ES-I3 (cell line): ENCODE data around the gene NIPBL.
"Not testable (repeated sequence)": the region's sequence is repeated elsewhere in the genome, so short reads cannot be mapped to it uniquely, and the experiment has no call there.

Source experiments
- H3K36me3 ChIP-seq: 2 replicates; pipeline ENCODE4 v1.6.1; 2013; ENCODE audit warnings: mild to moderate bottlenecking, low read length, control low read depth, moderate library complexity; ENCODE audit not compliant: insufficient read depth
- H3K4me1 ChIP-seq: 2 replicates; pipeline ENCODE4 v1.6.1; 2013; ENCODE audit warnings: mild to moderate bottlenecking, control low read depth, low read length; ENCODE audit not compliant: insufficient read depth
- H3K9ac ChIP-seq: 2 replicates; pipeline ENCODE4 v1.6.1; 2013; ENCODE audit warnings: low read depth, mild to moderate bottlenecking, low read length, moderate library complexity
- H3K9me3 ChIP-seq: 2 replicates; pipeline ENCODE4 v1.6.1; 2013; ENCODE audit warnings: mild to moderate bottlenecking, low read length, moderate library complexity; ENCODE audit not compliant: control insufficient read depth, insufficient read depth

Gene NIPBL

DNA sequence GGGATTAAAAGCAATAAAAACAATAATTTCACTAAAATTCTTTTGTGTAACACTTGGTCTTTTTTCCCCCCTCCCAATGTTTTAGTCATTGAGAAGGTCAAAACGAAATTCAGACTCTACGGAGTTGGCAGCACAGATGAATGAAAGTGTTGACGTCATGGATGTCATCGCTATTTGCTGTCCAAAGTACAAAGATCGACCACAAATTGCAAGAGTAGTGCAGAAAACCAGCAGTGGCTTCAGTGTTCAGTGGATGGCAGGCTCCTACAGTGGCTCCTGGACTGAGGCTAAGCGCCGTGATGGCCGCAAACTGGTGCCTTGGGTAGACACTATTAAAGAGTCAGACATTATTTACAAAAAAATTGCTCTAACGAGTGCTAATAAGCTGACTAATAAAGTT is 187.9 kb downstream of the NIPBL start:
- H3K4me1 ChIP-seq = no peaks in the 10 kb centered on the region
- H3K36me3 ChIP-seq = peaks cover 6% of the 10 kb centered on the region
- H3K9me3 ChIP-seq = no peaks in the 10 kb centered on the region
- H3K9ac ChIP-seq = no peak overlapping the region

- Histone ChIP-seq H3K36me3 (no peaks in the 10 kb centered on the region), H3K9ac (no peak overlapping the region), H3K4me1 (no peaks in the 10 kb centered on the region), H3K9me3 (no peaks in the 10 kb centered on the region)
Observed at GRCh38 chr5:37071487-37071886, 194.9 kb downstream of the NIPBL start.

DNA sequence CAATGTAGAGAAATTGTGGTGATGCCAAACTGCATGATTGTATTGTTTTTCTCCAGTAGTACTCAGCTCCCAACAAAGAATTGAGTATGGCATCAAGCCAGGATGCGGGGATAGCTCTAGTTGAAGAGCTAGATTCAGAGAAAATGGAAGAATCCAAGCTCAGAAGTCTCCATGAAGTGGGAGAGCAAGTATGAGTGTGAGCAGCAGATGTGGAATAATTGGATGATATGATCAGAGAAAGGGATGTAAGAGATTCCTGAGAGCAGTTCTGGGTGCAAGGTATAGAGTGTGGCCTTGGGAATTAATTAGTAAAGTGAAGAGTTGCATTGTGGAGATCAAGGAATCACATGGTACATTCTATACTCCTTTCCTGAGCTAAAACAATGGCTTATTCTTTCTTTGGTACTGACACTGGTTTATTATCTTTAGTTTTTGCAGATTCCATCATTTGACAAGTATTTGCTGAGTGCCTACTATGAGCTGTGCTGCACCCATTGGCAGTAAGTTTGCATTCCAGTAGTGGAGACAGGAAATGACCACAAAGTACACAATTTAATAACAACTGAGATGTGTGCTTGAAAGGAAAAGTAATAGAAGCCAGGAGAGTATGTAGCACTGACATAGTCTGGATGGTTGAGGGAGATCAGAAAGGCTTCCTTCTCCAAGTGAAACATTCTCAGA is 195.5 kb downstream of the NIPBL start:
- Histone ChIP-seq H3K9me3 (no peaks in the 10 kb centered on the region), H3K4me1 (no peaks in the 10 kb centered on the region), H3K36me3 (no peaks in the 10 kb centered on the region), H3K9ac (no peak overlapping the region)

GRCh38 chr5:37075399-37075950 is 198.9 kb downstream of the NIPBL start:
- no peaks in the 10 kb centered on the region for H3K9me3 ChIP-seq
- no peaks in the 10 kb centered on the region for H3K4me1 ChIP-seq
- H3K36me3 ChIP-seq = no peaks in the 10 kb centered on the region
- H3K9ac ChIP-seq = no peak overlapping the region

- H3K4me1 ChIP-seq = no peaks in the 10 kb centered on the region
- no peaks in the 10 kb centered on the region for H3K36me3 ChIP-seq
- no peak overlapping the region for H3K9ac ChIP-seq
- H3K9me3 ChIP-seq = no peaks in the 10 kb centered on the region
Observed at GRCh38 chr5:37077146-37077545, 200.6 kb downstream of the NIPBL start.

DNA sequence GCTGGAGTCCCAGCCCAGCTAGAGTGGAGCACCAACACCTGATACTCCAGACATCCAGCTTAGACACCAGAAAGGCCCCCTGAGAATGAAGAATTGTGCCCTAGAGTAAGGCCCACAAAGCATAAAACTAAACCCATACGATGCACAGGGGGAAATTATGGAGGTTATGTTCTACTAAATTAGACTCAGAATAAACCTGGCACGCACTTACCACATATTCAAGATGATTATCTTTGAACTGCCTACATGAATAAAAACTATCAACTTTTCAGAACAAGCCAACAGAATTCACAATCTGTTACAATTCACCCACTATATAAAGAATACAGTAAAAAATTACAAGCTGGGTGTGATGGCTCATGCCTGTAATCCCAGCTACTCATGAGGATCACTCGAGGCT is 204.1 kb downstream of the NIPBL start:
- no peaks in the 10 kb centered on the region for H3K9me3 ChIP-seq
- H3K9ac ChIP-seq = no peak overlapping the region
- H3K36me3 ChIP-seq = no peaks in the 10 kb centered on the region
- no peaks in the 10 kb centered on the region for H3K4me1 ChIP-seq

DNA sequence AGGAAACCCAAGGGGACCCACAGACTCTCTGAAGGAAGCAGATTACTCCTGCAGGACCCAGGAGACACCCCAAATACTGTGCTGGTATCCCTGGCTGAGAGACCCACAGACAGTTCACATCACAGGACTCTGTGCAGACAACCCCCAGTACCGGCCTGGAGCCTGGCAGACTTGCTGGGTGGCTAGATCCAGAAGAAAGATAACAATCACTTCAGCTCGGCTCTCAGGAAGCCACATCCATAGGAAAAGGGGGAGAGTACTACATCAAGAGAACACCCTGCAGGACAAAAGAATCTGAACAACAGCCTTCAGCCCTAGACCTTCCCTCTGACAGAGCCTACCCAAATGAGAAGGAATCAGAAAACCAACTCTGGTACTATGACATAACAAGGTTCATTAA is 206.4 kb downstream of the NIPBL start:
- not testable (repeated sequence) for H3K9ac ChIP-seq, H3K9me3 ChIP-seq

DNA sequence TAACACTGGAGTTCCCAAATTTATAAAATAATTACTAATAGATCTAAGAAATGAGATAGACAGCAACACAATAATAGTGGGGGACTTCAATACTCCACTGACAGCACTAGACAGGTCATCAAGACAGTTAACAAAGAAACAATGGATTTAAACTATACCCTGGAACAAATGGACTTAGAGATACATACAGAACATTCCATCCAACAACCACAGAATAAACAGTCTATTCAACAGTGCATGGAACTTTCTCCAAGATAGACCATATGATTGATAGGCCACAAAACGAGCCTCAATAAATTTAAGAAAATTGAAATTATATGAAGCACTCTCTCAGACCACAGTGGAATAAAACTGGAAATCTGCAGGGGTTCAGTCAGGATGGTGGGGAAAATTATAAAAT is 209.5 kb downstream of the NIPBL start:
- H3K36me3 ChIP-seq, H3K9ac ChIP-seq, H3K4me1 ChIP-seq, H3K9me3 ChIP-seq: not testable (repeated sequence)

More for the DNA sequence above, 206.4 kb downstream of the NIPBL start:
- not testable (repeated sequence) for H3K36me3 ChIP-seq, H3K4me1 ChIP-seq

GRCh38 chr5:37086466-37087173 is 210.1 kb downstream of the NIPBL start:
- H3K36me3 ChIP-seq = no peaks in the 10 kb centered on the region
- H3K9me3 ChIP-seq = no peaks in the 10 kb centered on the region
- H3K9ac ChIP-seq = no peak overlapping the region
- H3K4me1 ChIP-seq = no peaks in the 10 kb centered on the region; the same call in 1 of the 2 replicates

DNA sequence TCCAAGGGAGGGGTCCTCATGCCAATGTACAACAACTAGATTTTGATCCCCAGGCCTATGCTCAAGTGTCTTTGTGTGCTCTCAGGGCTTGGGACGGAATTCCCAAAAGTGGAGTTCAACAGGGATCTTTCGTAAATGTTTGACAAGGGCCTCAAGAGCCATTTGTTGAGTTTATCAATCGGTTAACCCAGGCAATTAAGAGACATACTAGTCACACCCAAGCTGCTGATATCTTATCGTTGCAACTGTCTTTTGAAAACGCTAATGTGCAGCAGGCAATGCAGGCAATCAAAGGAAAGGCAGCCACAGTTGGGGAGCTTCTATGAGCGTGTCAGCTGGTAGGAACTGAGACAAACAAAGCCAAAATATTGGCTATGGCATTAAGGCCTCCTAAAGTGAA is 211.4 kb downstream of the NIPBL start:
- Histone ChIP-seq H3K36me3 (no peaks in the 10 kb centered on the region), H3K9ac (no peak overlapping the region), H3K9me3 (no peaks in the 10 kb centered on the region), H3K4me1 (no peaks in the 10 kb centered on the region; the same call in 1 of the 2 replicates)

DNA sequence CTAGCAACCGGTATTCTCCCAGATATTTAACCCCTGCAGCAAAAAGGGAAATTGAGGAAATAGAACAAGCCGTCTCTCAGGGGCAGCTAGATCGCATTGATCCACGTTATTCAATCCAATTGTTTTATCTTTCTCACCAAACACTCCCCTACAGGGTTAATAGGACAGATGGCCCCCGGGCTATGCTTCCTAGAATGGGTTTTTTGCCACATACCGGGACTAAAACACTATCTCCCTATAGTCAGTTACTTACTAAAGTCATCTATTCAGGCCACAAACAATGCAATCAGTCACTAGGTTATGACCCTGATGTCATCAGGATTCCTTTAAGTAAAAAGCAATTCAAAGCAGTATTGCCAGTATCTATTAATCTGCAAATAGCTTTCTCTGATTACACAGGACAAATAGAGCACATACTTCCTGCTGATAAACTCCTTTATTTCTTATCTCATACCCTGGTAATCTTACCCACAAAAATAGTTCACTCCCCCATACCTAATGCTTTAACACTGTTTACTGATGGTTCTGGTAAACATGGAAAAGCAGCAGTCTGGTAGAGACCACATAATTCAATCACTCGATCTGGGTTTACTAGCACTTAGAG is 213.7 kb downstream of the NIPBL start:
- H3K9ac ChIP-seq = no peak overlapping the region
- no peaks in the 10 kb centered on the region; the same call in 1 of the 2 replicates for H3K4me1 ChIP-seq
- no peaks in the 10 kb centered on the region for H3K9me3 ChIP-seq
- H3K36me3 ChIP-seq = no peaks in the 10 kb centered on the region

DNA sequence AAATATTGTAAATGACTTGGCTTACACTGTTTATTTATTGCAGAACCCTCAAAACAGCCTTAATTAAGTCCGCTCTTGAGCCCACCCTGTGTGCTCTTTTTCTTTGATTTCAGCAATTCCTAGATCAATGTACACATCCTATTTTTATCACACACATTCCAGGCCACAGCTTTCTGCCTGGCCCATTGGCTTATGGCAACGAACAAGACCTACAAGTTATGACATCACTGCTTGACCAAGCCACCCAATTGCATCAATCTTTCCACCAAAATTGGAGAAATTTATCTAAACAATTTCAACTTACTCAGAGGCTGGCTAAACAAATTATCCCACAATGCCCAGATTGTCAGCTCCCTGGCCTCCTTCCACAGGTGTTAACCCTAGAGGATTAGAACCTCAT is 214.2 kb downstream of the NIPBL start:
- H3K36me3 ChIP-seq = no peaks in the 10 kb centered on the region
- H3K9ac ChIP-seq = no peak overlapping the region
- H3K4me1 ChIP-seq = no peaks in the 10 kb centered on the region; the same call in 1 of the 2 replicates
- H3K9me3 ChIP-seq = no peaks in the 10 kb centered on the region

DNA sequence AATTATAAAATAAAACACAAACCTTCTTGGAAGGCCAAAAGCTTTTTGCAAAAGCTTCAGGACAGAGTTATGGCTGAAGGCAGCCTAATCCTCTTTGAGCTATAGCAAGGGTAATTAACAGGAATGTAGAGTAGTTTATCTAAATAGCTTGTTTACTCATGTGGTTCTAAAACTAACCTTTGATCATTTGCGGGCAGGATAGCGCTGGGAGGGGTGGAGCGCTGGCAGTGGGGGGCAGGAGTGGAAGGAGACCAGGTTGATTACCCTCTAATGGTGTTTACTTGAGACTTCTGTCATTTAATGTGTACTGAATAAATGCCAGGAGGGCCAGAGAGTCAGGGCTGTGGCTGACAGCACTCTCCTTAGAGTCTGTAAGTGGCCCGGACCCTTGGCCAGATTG is 217.2 kb downstream of the NIPBL start:
- H3K4me1 ChIP-seq = not testable (repeated sequence)

DNA sequence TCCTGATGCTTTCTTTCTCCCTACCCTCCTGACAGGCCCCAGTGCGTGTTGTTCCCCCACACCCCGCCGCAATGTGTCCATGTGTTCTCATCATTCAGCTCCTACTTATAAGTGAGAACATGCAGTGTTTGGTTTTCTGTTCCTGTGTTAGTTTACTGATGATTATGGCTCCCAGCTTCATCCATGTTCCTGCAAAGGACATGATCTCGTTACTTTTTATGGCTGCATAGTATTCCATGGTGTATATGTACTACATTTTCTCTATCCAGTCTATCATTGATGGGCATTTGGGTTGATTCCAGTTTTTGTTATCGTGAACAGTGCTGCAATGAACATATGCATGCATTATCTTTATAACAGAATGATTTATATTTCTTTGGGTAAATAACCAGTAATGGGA is 222.7 kb downstream of the NIPBL start:
- H3K9ac ChIP-seq, H3K9me3 ChIP-seq, H3K4me1 ChIP-seq: not testable (repeated sequence)

More for the DNA sequence above, 217.2 kb downstream of the NIPBL start:
- H3K9ac ChIP-seq, H3K36me3 ChIP-seq, H3K9me3 ChIP-seq: not testable (repeated sequence)

GRCh38 chr5:37103302-37103701 is 226.7 kb downstream of the NIPBL start:
- Histone ChIP-seq H3K9me3 (peaks cover 9% of the 10 kb centered on the region), H3K36me3 (no peaks in the 10 kb centered on the region; the same call in 1 of the 2 replicates), H3K4me1 (no peaks in the 10 kb centered on the region), H3K9ac (no peak overlapping the region)

More for the DNA sequence above, 222.7 kb downstream of the NIPBL start:
- not testable (repeated sequence) for H3K36me3 ChIP-seq
